ENCODE data around the gene SPDYE16.
"Not testable (repeated sequence)": the region's sequence is repeated elsewhere in the genome, so short reads cannot be mapped to it uniquely, and the experiment has no call there.

GRCh38 chr7:76531643-76532042 lies 11.5 kb downstream of the SPDYE16 start:
- TF ChIP-seq CTCF (IDR thresholded peaks at IDR 0.05; ENCODE audit: borderline replicate concordance, extremely low read depth, low read length, poor library complexity, severe bottlenecking); EZH2 (IDR thresholded peaks at IDR 0.05; ENCODE audit: borderline replicate concordance, low read depth, low read length, severe bottlenecking): not testable (repeated sequence)

Data from DND-41 (cell line).